HG03378 (cell line): ENCODE results near the gene TEX13D.
"Not testable (repeated sequence)": the region's sequence is repeated elsewhere in the genome, so short reads cannot be mapped to it uniquely, and the experiment has no call there.

Experiments used
- ATAC-seq: cut with Tn5 transposase; IDR thresholded peaks from one replicate; pipeline ENCODE4 v1.9.1; 2021; ENCODE audit warnings: mild to moderate bottlenecking, moderate library complexity; ENCODE audit not compliant: unreplicated experiment

Gene TEX13D

DNA sequence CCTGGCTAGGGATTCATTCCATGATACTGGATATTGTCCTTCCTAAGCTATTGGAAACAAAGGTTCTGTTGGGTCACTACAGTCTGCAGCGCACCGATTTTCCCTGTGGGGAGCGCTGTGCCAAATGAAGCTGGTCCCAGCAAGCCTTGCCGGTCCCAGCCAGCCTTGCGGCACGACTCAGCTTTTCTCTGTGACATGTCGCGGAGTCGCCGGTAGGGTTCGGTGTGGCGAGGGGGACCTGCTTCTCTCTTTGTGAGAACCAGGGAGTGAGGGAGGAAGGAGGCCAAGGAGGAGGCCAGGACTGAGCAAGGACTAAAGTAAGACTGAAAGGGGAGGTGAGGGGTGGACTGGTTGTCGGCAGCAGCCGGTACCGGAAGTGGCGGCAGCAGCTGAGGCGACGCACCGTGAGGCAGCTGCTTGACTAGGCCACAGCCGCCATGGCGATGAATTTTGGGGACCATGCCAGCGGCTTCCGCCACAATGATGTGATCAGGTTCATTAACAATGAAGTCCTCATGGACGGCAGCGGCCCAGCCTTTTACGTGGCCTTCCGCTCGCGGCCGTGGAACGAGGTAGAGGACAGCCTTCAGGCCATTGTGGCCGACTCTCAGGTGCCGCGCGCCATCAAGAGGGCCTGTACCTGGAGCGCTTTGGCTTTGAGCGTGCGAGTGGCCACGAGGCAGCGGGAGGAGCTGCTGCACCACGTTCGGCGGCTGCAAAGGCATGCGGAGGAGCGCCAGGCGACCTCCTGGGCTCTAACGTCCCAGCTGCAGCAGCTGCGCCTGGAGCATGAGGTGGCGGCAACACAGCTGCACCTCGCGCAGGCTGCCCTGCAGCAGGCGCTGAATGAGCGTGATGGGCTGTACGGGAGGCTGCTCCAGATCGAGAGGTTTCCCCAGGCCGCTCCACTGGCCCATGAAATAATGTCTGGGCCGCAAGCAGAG, at the start of gene TEX13D:
TEX13D (plus strand) TSS at position 180 of the 944 bp plus-strand sequence; CDS start at position 438, 258 bp downstream.
- no peak for ATAC-seq

DNA sequence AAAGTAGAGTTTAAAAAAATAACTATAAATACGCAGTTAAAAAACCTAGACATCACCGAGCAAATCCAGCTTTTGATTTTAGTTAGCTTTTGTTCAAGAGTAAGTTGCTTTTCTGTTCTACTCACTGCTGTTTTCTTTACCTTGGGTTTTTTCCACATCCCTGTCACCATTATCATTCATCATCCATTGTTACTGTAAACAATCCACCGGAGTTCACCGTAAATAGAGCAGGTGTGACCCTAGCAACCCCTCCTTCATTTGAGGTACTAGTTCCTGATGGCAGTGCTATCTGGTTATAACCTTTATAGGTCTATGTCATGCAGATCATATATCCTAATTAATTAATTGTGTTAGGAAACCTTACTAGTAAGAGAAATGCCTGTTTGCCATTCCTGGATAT, 43.0 kb upstream of the TEX13D start:
- no peak for ATAC-seq

DNA sequence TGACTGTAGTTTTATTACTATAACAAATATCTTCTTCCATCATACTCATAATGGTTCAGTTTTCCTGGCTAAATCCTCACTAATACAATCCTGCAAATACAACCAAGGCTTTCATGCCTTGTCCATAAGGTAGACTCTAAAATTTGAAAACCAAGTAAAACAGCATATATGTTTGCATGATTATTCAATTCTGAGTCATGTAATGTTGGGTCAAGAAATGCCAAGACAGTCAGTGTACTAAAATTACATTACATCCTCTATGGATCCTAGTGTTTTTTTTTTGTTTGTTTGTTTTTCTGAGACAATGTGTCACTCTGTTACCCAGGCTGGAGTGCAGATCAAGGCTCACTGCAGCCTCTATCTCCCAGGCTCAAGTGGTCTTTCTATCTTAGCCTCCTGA, 38.6 kb upstream of the TEX13D start:
- no peak for ATAC-seq

DNA sequence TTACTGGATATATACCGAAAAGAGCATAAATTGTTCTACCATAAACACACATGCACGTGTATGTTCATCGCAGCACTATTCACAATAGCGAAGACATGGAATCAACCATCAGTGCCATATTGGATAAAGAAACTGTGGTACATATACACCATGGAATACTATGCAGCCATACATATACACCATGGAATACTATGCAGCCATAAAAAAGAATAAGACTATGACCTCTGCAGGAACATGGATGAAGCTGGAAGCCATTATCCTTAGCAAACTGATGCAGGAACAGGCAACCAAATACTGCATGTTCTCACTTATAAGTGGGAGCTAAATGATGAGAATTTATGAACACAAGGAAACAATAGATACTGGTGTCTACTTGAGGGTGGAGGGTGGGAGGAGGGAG, 33.1 kb upstream of the TEX13D start:
- not testable (repeated sequence) for ATAC-seq

DNA sequence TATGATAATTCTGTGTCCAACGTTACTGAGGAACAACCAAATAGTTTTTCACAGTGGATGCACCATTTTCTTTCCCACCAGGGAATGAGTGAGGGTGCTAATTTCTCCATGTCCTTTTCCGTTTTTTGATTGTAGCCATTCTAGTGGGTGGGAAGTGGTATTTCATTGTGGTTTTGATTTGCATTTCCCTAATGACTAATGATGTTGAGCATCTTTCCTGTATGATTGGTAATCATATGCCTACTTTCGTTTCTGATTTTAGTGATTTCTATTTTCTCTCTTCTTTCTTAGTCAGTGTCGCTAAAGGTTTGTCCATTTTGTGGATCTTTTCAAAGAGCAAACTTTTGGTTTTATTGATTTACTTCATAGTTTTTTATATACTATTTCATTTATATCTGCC, 32.1 kb upstream of the TEX13D start:
- ATAC-seq: peak; percentile 67

DNA sequence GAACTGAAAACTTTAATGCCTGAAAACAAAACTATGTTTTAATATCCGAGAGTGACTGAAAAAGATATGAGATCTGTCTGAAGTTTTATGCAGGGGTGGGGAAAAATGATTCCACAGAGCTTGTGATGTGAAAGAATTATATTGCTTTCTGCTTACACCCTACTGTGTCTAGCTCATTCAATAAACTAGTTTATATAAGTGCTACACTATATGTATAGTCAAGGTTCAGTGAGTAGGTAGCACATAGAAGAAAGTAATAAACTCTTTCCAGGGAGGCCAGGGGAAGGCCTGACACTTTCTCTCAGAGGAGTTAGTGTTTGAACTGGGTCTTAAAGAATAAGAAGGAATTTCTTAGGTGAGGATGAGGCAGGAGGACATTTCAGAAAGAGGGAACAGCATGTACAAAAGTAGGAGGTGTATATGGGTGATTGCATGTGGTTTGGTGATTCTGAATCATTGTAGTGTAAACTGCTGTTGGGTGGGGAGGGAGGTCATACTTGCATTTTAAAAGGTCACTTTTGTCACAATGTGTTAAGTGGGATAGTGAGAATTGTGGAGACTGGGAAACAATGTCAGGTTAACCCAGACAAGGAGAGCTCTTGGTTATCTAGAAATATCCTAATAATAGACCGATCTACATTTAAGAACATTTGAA, 25.1 kb upstream of the TEX13D start:
- ATAC-seq: no peak

DNA sequence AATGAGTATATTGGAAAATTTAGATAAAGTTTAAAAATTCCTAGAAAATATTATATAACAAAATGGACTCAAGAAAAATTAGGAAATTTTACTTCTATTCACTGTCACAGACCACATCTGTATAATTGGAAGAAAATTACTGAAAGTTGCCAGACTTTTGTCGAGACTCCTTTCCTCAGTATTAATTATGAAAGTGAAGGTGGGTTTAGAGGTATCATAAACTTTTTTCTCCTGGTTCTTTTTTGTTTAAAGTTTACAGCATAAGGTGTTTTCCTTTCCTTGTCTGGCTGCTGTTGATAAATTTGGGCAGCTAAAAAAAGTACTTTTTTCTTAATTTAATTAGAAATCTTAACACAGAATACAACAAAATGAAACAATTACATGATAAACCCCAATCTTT, 6.7 kb upstream of the TEX13D start:
- ATAC-seq: peak; percentile 49

DNA sequence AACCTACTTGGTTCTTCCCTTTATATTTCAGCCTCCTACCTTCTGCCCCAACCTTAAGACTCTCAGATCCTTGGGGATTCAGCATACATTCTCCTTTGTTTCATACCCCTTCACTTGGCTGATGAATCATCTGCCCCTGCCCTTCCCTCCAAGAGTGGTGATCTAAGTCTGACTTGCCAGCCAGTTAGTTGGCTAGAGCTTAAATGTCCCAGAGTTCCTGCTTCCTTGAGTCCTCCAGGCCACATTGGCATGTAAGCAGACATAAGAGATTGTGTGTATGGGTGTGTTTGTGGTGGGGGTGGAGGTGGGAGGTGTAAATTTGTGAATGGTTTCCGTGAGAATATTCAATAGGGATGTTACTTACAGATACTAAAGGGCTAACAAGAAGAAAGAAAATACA, 3.7 kb upstream of the TEX13D start:
- no peak for ATAC-seq

DNA sequence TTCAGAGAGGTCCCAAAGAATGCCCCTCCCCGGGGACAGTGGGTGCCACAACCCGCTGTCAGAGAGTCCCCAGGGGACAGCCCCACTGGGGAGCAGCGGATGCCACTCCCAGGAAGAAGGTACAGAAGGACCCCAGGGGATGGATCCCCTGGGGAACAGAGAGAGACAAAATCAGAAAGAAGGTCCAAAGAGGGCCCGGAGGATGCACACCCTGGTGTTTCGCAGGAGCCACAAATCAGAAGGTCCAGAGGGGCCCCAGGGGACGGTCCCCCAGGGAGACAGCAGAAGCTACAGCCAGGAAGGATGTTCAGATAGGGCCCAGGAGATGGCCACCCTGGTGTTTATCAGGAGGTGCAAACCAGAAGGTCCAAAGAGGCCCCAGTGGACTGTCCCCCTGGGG, 1.4 kb downstream of the TEX13D start:
- no peak for ATAC-seq

DNA sequence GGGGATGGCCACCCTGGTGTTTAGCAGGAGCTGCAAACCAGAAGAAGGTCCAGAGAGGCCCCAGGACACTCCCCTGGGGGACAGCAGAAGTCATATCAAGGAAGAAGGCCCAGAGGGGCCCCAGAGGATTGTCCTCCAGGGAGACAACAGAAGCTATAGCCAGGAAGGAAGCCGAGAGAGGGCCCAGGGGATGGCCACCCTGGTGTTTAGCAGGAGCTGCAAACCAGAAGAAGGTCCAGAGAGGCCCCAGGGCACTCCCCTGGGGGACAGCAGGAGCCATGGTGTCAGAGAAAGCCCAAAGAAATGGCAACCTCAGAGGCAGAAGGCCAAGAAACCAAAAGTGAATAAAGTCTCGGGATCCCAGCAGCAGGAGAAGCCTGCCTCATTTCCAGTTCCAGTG, 2.1 kb downstream of the TEX13D start:
- ATAC-seq: not testable (repeated sequence)

DNA sequence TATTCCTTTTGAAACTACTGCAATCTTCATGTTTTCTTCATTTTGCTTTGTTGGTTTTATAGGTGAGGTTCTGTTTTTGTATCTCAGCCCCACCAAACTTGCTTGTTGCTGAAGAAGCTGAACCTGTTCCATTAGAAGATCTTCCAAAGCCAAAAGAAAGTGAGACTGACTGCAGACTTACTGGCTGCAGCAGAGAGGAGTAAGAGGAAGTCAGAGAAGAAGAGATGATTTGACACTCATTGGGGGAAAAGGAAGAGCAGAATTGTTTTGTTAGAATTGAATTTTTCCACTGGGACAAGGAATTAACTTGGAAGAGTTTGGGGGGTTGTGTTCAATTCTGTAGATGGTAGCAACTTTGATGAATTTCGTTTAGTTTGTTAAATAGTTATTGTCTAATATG, 3.1 kb downstream of the TEX13D start:
- ATAC-seq: no peak

DNA sequence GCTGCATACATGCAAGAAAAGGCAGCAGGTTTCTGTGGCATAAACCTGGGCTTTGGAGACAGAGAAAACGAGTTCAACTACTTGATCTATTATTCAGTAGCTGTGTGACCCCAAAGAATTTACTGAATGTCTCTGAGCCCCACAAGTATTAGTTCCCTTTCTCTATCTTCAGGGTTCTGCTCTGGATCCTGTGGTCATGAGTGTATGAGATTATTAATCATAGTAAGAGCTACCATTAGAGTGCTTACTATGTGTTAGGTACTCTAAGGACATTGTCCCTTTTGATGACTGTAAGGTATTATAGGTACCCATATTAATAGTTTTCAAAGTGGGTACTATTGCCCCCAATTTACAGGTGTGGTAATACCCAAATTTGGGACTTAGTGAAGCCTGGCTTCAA, 5.5 kb downstream of the TEX13D start:
- no peak for ATAC-seq

DNA sequence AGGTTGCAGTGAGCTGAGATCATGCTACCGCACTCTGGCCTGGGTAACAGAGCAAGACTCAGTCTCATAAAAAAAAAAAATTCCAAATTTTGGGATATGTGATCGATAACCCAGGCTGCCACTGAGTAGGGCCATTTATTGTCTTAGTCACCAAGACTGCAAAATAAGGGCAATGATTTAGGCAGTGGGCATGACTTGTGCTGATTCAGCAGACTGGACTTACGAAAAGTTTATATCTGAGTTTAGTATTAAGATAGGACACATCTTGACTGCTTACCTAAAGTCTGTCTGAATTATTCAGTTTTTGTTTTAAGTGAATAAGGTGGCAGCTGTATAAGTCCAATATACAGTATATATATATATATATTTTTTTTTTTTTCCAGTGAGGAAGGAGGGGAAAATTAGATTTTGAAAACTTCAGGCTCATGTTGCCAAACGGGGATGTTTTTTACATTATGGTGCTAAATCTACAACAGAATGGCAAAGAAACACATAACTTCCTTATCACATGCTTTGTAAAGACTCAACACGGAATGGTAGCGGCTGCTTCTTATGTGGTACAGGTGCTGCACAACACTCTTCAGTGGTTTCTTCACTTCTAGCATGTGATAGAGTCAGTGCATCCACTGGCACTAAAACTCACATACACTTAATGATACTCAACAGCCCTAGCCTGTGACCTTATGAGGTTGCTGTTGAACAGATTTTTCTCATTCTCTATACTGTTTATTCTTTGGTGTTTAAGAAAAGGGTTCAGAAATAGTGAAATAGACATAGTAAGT, 6.5 kb downstream of the TEX13D start:
- ATAC-seq: no peak

DNA sequence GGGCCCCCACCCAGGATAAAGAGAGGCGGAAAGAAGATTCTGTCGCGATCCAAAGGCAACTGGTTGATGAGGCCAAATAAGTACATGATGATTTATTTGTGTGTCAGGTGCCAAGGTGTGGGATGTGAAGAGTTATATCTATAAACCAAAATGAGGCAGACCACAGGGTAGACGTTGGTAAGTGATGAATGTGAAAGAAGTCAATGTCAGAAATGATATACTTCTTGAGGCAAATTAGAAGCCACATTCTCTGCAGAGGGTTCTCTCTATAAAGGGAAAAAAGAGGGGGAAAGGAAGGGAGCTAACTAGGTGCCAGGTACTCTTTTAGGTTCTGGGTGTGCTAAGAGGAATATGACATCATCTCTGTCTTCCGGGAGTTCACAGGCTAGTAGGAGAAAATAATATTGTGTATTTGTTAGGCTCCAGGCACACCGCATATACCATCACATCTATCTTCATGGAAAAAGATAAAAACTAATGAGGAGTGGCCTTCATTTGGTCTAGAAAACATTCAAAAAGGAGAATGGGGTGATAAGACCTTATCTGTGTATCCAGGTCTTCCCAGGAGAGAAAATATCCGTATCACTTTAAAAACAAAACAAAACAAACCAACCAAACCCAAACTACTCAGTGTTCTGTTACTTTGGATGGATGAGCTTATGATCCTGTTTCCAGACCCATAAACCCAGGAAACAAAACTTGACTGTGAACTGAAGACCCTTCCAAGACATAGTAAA, 9.1 kb downstream of the TEX13D start:
- ATAC-seq: no peak

DNA sequence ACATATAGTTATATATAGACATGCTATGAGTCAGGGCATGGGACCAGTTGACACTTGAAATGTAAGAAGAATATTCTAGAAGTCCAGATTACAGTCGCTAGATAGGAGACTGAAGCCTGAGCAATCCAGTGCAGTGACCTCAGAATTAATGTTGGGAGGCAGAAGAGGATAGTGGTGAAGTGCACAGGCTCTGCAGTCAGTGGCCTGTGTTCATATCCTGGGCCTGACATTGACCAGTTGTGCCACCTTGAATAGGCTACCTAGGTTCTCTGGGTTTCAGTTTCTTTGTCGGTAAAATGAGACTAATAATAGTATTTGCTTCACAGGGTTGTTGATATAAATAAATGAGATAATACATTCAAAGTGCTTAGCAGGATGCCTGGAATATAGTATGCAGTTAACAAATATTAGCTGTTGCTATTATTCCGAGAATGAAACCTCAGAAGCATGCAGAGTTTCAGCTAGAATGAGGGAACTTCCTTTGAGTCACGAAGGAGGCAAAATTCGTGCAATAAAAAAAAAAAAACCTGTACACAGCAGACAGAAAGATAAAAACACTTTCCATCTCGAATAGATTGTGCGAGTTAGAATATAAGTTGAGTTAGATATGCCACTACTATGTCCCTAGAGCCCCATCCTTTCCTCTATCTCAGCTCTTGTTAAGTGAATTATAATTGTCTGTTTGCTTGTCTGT, 9.9 kb downstream of the TEX13D start:
- no peak for ATAC-seq

DNA sequence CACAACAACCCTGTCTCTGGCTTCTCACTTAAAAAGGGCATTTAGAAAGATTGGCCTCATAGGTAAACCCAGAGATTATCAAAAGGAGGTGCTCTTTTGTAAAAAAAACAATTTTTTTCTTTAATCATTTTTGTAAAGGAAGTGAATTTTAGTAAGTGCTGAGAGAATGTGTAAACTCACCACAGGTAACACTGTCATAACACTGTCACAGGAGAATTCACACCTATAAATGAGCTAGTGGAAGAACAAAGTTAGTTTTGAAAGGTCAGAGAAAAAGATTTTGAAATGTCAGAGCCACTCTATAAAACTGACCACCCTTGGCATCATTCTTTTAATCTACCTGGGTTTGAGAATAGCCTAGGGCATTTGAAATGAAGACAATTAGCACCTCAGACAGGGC, 10.6 kb downstream of the TEX13D start:
- no peak for ATAC-seq

DNA sequence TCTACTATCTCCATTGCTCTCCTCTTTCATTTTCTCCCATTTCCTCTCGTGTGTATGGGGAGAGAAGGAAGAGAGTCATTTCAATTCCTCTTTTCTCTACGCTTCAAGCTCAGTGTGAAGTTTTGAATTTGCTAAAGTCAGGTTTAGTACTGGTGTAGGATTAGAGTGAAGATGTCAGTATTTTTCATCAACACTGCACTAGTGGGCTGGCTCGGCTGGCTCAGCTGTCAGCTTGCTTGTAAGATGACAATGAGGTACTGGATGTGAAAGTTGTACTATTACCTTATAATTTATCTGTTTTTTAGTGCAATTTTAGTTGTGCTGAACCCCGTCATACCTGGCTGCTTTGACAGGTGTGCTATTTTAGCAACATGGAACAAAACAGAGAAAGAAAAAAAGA, 11.8 kb downstream of the TEX13D start:
- ATAC-seq: no peak

DNA sequence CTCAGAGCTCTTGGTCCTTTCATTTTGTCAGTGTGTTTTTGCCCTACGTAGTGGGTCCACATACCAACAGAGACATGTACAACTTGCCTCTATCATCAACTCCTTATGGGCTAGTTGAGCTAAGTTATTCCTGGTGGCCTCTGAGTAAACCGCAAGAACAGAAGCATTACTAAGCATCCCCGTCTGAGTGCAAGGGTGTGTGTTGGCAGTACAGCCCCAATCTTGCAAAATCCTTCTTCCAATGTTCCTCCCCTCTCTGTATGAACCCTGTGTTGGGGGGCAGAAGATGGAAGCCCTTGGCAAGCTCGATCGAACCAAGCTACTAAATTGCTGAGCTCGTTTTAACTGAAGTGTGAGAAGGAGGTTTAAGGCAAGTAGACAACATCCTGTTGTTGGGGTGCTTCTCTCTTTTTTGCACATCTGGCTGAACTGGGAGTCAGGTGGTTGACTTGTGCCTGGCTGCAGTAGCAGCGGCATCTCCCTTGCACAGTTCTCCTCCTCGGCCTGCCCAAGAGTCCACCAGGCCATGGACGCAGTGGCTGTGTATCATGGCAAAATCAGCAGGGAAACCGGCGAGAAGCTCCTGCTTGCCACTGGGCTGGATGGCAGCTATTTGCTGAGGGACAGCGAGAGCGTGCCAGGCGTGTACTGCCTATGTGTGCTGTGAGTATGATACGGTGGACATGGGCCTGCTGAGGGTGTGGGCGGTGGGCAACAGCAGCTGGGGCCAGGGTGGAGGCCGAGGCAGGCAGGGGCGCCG, 13.8 kb downstream of the TEX13D start, which contains the start of gene SH2D1A:
SH2D1A (plus strand) TSS at position 447 of the 760 bp plus-strand sequence; CDS start at position 527, 80 bp downstream.
- no peak for ATAC-seq

DNA sequence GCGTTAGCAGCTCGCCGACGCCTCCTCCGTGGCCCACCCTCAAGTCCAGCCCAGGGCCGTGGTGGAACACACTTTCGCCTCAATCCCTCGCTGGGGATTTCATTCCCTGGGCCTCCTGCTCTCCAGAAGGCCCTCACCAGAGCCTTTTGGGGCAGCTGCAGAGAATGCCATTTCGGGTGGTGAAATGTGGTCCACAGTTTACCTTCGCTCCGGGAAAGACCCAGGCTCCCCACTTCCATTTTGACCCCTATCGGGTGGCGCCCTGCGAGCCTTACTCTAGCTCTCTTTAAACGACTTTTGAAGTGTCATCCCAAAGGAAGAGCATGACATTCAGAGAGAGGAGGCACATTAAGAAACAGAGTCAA, 14.4 kb downstream of the TEX13D start:
- ATAC-seq: no peak
